HG03354 (cell line): ENCODE data around the gene PSMC2.

Source experiments
- ATAC-seq: cut with Tn5 transposase; IDR thresholded peaks from one replicate; pipeline ENCODE4 v1.9.1; 2021; ENCODE audit warnings: mild to moderate bottlenecking; ENCODE audit not compliant: unreplicated experiment, poor library complexity, severe bottlenecking

Gene PSMC2

GRCh38 chr7:103347507-103348267, at the start of gene PSMC2:
TSS of gene PSMC2 (plus strand) at chr7:103347643. CDS start at chr7:103347712, 69 bp downstream.
- ATAC-seq: peak; percentile 81

GRCh38 chr7:103297837-103298179, 49.6 kb upstream of the PSMC2 start:
- no peak for ATAC-seq

GRCh38 chr7:103299660-103300059, 47.8 kb upstream of the PSMC2 start:
- ATAC-seq: no peak

GRCh38 chr7:103301441-103301840, 46.0 kb upstream of the PSMC2 start:
- no peak for ATAC-seq

- ATAC-seq: no peak
Observed at GRCh38 chr7:103307503-103308231, 39.8 kb upstream of the PSMC2 start.

GRCh38 chr7:103314852-103315251, 32.6 kb upstream of the PSMC2 start:
- no peak for ATAC-seq

GRCh38 chr7:103316380-103316941, 31.0 kb upstream of the PSMC2 start:
- ATAC-seq: no peak

- no peak for ATAC-seq
Observed at GRCh38 chr7:103317009-103317408, 30.4 kb upstream of the PSMC2 start.

- ATAC-seq: no peak
Observed at GRCh38 chr7:103325744-103326143, 21.7 kb upstream of the PSMC2 start.

- no peak for ATAC-seq
Observed at GRCh38 chr7:103336761-103337160, 10.7 kb upstream of the PSMC2 start.

- no peak for ATAC-seq
Observed at GRCh38 chr7:103338864-103339263, 8.6 kb upstream of the PSMC2 start.

GRCh38 chr7:103341466-103341865, 6.0 kb upstream of the PSMC2 start:
- ATAC-seq: no peak

GRCh38 chr7:103343332-103343731, 4.1 kb upstream of the PSMC2 start:
- no peak for ATAC-seq

GRCh38 chr7:103343758-103344452, 3.5 kb upstream of the PSMC2 start:
- peak; percentile 8 for ATAC-seq

GRCh38 chr7:103344453-103345149, 2.8 kb upstream of the PSMC2 start, which contains the start of gene DNAJC2:
TSS of gene DNAJC2 (minus strand) at chr7:103344767. CDS start at chr7:103344622, 145 bp downstream.
- peak; percentile 81 for ATAC-seq

- ATAC-seq: no peak
Observed at GRCh38 chr7:103346396-103346795, 1.0 kb upstream of the PSMC2 start.

- no peak for ATAC-seq
Observed at GRCh38 chr7:103348452-103348851, 1.0 kb downstream of the PSMC2 start.

GRCh38 chr7:103348959-103349358, 1.5 kb downstream of the PSMC2 start:
- no peak for ATAC-seq

- ATAC-seq: no peak
Observed at GRCh38 chr7:103349805-103350204, 2.4 kb downstream of the PSMC2 start.

GRCh38 chr7:103369432-103369831, 22.0 kb downstream of the PSMC2 start:
- ATAC-seq: no peak
